ENCODE measurements around the gene FABP1. TPM values are rescaled to one million over a fixed set of nuclear protein-coding genes. Genes with fewer than 3 reads are reported as not detected.

FABP1 gene
- total RNA-seq, 1 experiment from 2014 or later, result not detected

GRCh38 chr2:88123164-88123974 lies 4.5 kb downstream of the FABP1 start:
- in situ Hi-C loops (cut with HindIII; ENCODE audit: low pct_unique_long_range_greater_than_20kb, low sequenced_read_pairs), result no loop called here
- DNase-seq (ENCODE audit: low read depth, low spot score), result no peak

GRCh38 chr2:88122141-88122884 lies 5.5 kb downstream of the FABP1 start:
- in situ Hi-C loops (cut with HindIII; ENCODE audit: low pct_unique_long_range_greater_than_20kb, low sequenced_read_pairs), result no loop called here
- DNase-seq (ENCODE audit: low read depth, low spot score), result no peak

GRCh38 chr2:88121678-88122077 lies 6.2 kb downstream of the FABP1 start:
- in situ Hi-C loops (cut with HindIII; ENCODE audit: low pct_unique_long_range_greater_than_20kb, low sequenced_read_pairs), result no loop called here

GRCh38 chr2:88117973-88118372 lies 9.9 kb downstream of the FABP1 start:
- DNase-seq (ENCODE audit: low read depth, low spot score), result no peak
- in situ Hi-C loops (cut with HindIII; ENCODE audit: low pct_unique_long_range_greater_than_20kb, low sequenced_read_pairs), result no loop called here

More at GRCh38 chr2:88121678-88122077, 6.2 kb downstream of the FABP1 start:
- no peak for DNase-seq (ENCODE audit: low read depth, low spot score)

GRCh38 chr2:88116669-88117432 lies 11.0 kb downstream of the FABP1 start:
- in situ Hi-C loops (cut with HindIII; ENCODE audit: low pct_unique_long_range_greater_than_20kb, low sequenced_read_pairs), result no loop called here
- DNase-seq (ENCODE audit: low read depth, low spot score), result no peak

GRCh38 chr2:88115825-88116518 lies 11.9 kb downstream of the FABP1 start:
- DNase-seq (ENCODE audit: low read depth, low spot score), result no peak
- in situ Hi-C loops (cut with HindIII; ENCODE audit: low pct_unique_long_range_greater_than_20kb, low sequenced_read_pairs), result no loop called here

GRCh38 chr2:88114889-88115288 lies 13.0 kb downstream of the FABP1 start:
- DNase-seq (ENCODE audit: low read depth, low spot score), result no peak
- in situ Hi-C loops (cut with HindIII; ENCODE audit: low pct_unique_long_range_greater_than_20kb, low sequenced_read_pairs), result no loop called here

- in situ Hi-C loops (cut with HindIII; ENCODE audit: low pct_unique_long_range_greater_than_20kb, low sequenced_read_pairs), result no loop called here
- no peak for DNase-seq (ENCODE audit: low read depth, low spot score)
These were observed 14.8 kb downstream of the FABP1 start for GRCh38 chr2:88113069-88113468.

- in situ Hi-C loops (cut with HindIII; ENCODE audit: low pct_unique_long_range_greater_than_20kb, low sequenced_read_pairs), result no loop called here
- no peak for DNase-seq (ENCODE audit: low read depth, low spot score)
These were observed 17.0 kb downstream of the FABP1 start for GRCh38 chr2:88110830-88111229.

GRCh38 chr2:88108796-88109195 lies 19.1 kb downstream of the FABP1 start:
- no peak for DNase-seq (ENCODE audit: low read depth, low spot score)
- in situ Hi-C loops (cut with HindIII; ENCODE audit: low pct_unique_long_range_greater_than_20kb, low sequenced_read_pairs), result no loop called here

GRCh38 chr2:88100489-88100858 lies 27.4 kb downstream of the FABP1 start:
- no peak for DNase-seq (ENCODE audit: low read depth, low spot score)
- in situ Hi-C loops (cut with HindIII; ENCODE audit: low pct_unique_long_range_greater_than_20kb, low sequenced_read_pairs), result no loop called here

GRCh38 chr2:88099798-88100488 lies 27.9 kb downstream of the FABP1 start:
- peak; percentile 62 for DNase-seq (ENCODE audit: low read depth, low spot score)
- in situ Hi-C loops (cut with HindIII; ENCODE audit: low pct_unique_long_range_greater_than_20kb, low sequenced_read_pairs), result no loop called here

- in situ Hi-C loops (cut with HindIII; ENCODE audit: low pct_unique_long_range_greater_than_20kb, low sequenced_read_pairs), result no loop called here
- DNase-seq (ENCODE audit: low read depth, low spot score), result no peak
These were observed 29.3 kb downstream of the FABP1 start for GRCh38 chr2:88098558-88098900.

- no peak for DNase-seq (ENCODE audit: low read depth, low spot score)
- in situ Hi-C loops (cut with HindIII; ENCODE audit: low pct_unique_long_range_greater_than_20kb, low sequenced_read_pairs), result no loop called here
These were observed 29.8 kb downstream of the FABP1 start for GRCh38 chr2:88097891-88098557.

- in situ Hi-C loops (cut with HindIII; ENCODE audit: low pct_unique_long_range_greater_than_20kb, low sequenced_read_pairs), result no loop called here
- DNase-seq (ENCODE audit: low read depth, low spot score), result no peak
These were observed 30.7 kb downstream of the FABP1 start for GRCh38 chr2:88097192-88097591.

- in situ Hi-C loops (cut with HindIII; ENCODE audit: low pct_unique_long_range_greater_than_20kb, low sequenced_read_pairs), result no loop called here
- DNase-seq (ENCODE audit: low read depth, low spot score), result no peak
These were observed 31.2 kb downstream of the FABP1 start for GRCh38 chr2:88096708-88097107.

GRCh38 chr2:88095022-88095421 lies 32.8 kb downstream of the FABP1 start:
- no peak for DNase-seq (ENCODE audit: low read depth, low spot score)

More at GRCh38 chr2:88095022-88095421, 32.8 kb downstream of the FABP1 start:
- in situ Hi-C loops (cut with HindIII; ENCODE audit: low pct_unique_long_range_greater_than_20kb, low sequenced_read_pairs), result no loop called here
